HepG2 (cell line): Measurements from ENCODE around the gene HMGN4. TPM values are rescaled to one million over a fixed set of nuclear protein-coding genes. Genes with fewer than 3 reads are reported as not detected.

Experiments used
- FOXK1 ChIP-seq: sonication (generic); formaldehyde crosslinking; IDR thresholded peaks from 2 replicates; pipeline ENCODE4 v1.4.0; 2020; ENCODE audit warnings: low read depth, missing genetic modification reagents, borderline replicate concordance
- GMEB2 ChIP-seq: IDR thresholded peaks from 2 replicates; pipeline ENCODE4 v1.6.1; 2016; ENCODE audit warnings: missing biosample characterization, missing genetic modification reagents, low read depth
- HNF4A ChIP-seq: sonication (generic); formaldehyde crosslinking; IDR thresholded peaks from 2 replicates; pipeline ENCODE4 v1.4.0; 2020; ENCODE audit warnings: missing genetic modification reagents
- HOXA9 ChIP-seq: sonication (generic); formaldehyde crosslinking; IDR thresholded peaks from 2 replicates; pipeline ENCODE4 v1.8.1; 2022; ENCODE audit warnings: missing genetic modification reagents, mild to moderate bottlenecking, moderate library complexity, borderline replicate concordance
- IRX3 ChIP-seq: sonication (generic); formaldehyde crosslinking; IDR thresholded peaks from 2 replicates; pipeline ENCODE4 v1.8.1; 2023; ENCODE audit warnings: mild to moderate bottlenecking, low read depth, missing genetic modification reagents, borderline replicate concordance
- ZBTB2 ChIP-seq: sonication (generic); formaldehyde crosslinking; IDR thresholded peaks from 2 replicates; pipeline ENCODE4 v1.8.0; 2022; ENCODE audit warnings: low read depth, missing genetic modification reagents
- ZKSCAN1 ChIP-seq: fragments of 150-350 bp; IDR thresholded peaks from 2 replicates; pipeline ENCODE4 v1.6.1; 2014; ENCODE audit warnings: low read length
- ZNF317 ChIP-seq: sonication (generic); formaldehyde crosslinking; IDR thresholded peaks from 2 replicates; pipeline ENCODE4 v1.5.0; 2020; ENCODE audit warnings: mild to moderate bottlenecking, missing genetic modification reagents
- ZNF407 ChIP-seq: sonication (generic); formaldehyde crosslinking; IDR thresholded peaks from one replicate; pipeline ENCODE4 v1.5.1; 2020; ENCODE audit warnings: mild to moderate bottlenecking, missing genetic modification reagents; ENCODE audit errors: not compliant biosample characterization
- ZNF563 ChIP-seq: sonication (generic); formaldehyde crosslinking; IDR thresholded peaks from 2 replicates; pipeline ENCODE4 v1.8.0; 2022; ENCODE audit warnings: mild to moderate bottlenecking, moderate library complexity, missing genetic modification reagents
- ZNF761 ChIP-seq: sonication (generic); formaldehyde crosslinking; conservative IDR thresholded peaks from 2 replicates; pipeline ENCODE4 v1.4.0; 2020; ENCODE audit warnings: mild to moderate bottlenecking, missing genetic modification reagents
- polyA plus RNA-seq, 8 experiments: library from polyadenylated mRNA; depleted of rRNA in 3 of 8; stranded (reverse) in 7 of 8; unstranded in 1 of 8; fragments of >200 nt; fragmentation: Illumina TruSeq in 4 of 8; extraction: Trizol in 4 of 8; gene quantifications; 2 replicates each; pipeline versions ENCODE4 v1.2.1 to v1.2.3, GENCODE V29; 2011 to 2016; ENCODE audit warnings: low read depth in 4 of 8, missing spikeins in 1 of 8, mixed read lengths in 1 of 8; ENCODE audit not compliant: insufficient read depth in 1 of 8
- total RNA-seq, 5 experiments: library from RNA; depleted of rRNA; stranded (reverse); fragments of >200 nt; fragmentation: Illumina TruSeq; extraction: Trizol; gene quantifications; 2 replicates each; pipeline ENCODE4 v1.2.3, GENCODE V29; 2016; ENCODE audit warnings: low read depth in 1 of 5

The HMGN4 gene
- total and polyA plus RNA-seq, 2 of the 13 experiments (the other 11 are each of a cell fraction or from before 2014, with no cell fraction given) = 39.9 to 52.1 TPM

- TF ChIP-seq ZBTB2 (CRISPR knock-in tag) (peak; percentile 89), ZNF563 (no peak), ZNF761 (no peak), ZKSCAN1 (no peak), IRX3 (CRISPR knock-in tag) (no peak), ZNF317 (CRISPR knock-in tag) (0 out of 2 replicates have a peak, but pooled peaks have one; percentile 56), HNF4A (peak; percentile 62), ZNF407 (CRISPR knock-in tag) (no peak), HOXA9 (CRISPR knock-in tag) (no peak), GMEB2 (CRISPR knock-in tag) (no peak), FOXK1 (no peak; the same call in 1 of the 2 replicates)
These were observed 12.3 kb downstream of the HMGN4 start (continued) for GRCh38 chr6:26550250-26550993.
